Muscle of leg (tissue), 11 donors: ENCODE data around the gene PPP1R3E. TPM values are rescaled to one million over a fixed set of nuclear protein-coding genes. Genes with fewer than 3 reads are reported as not detected.
"Not testable (repeated sequence)": the region's sequence is repeated elsewhere in the genome, so short reads cannot be mapped to it uniquely, and the experiment has no call there.

Source experiments
- DNase-seq: peaks from one replicate; pipeline ENCODE4 v3.0.0; 2013
- H3K27ac ChIP-seq: one replicate; pipeline ENCODE4 v1.5.1; 2013; ENCODE audit warnings: mild to moderate bottlenecking, low read length, control low read depth
- H3K27me3 ChIP-seq: one replicate; pipeline ENCODE4 v1.6.1; 2013; ENCODE audit warnings: low read length; ENCODE audit not compliant: control insufficient read depth, insufficient read depth
- H3K36me3 ChIP-seq: one replicate; pipeline ENCODE4 v1.6.1; 2013; ENCODE audit warnings: low read length; ENCODE audit not compliant: control insufficient read depth, insufficient read depth
- H3K4me1 ChIP-seq: one replicate; pipeline ENCODE4 v1.6.1; 2013; ENCODE audit warnings: low read length; ENCODE audit not compliant: control insufficient read depth, insufficient read depth
- H3K4me3 ChIP-seq: one replicate; pipeline ENCODE4 v1.5.1; 2013; ENCODE audit warnings: low read length, control low read depth
- H3K9me3 ChIP-seq: replicated peaks from 2 replicates; pipeline ENCODE4 v1.6.1; 2013; ENCODE audit warnings: low read depth, low read length; ENCODE audit not compliant: control insufficient read depth
- WGBS: methylation state at CpG from one replicate; pipeline ENCODE4 v1.1.5; 2013; ENCODE audit warnings: missing lambda C conversion rate; ENCODE audit not compliant: insufficient coverage; 5-methylcytosine and 5-hydroxymethylcytosine counted together
- polyA plus RNA-seq, 8 donors: library from polyadenylated mRNA; unstranded; fragments of 120-200 nt; gene quantifications; one replicate each; pipeline versions ENCODE4 v1.2.1 to v1.2.3, GENCODE V29; 2013; ENCODE audit warnings: inconsistent platforms in 1 of 8, low replicate concordance in 1 of 8; ENCODE audit not compliant: insufficient read length in 8 of 8, insufficient read depth in 1 of 8
- total RNA-seq: library from RNA; stranded (reverse); fragments of 120-200 nt; gene quantifications from one replicate; pipeline ENCODE4 v1.2.4, GENCODE V29; 2013

Gene PPP1R3E
- total and polyA plus RNA-seq, 9 donors: 7.5 to 19.2 (median 12.0) TPM

- H3K36me3 ChIP-seq: peaks cover 3% of the 10 kb centered on the region
- H3K4me1 ChIP-seq: peaks cover 9% of the 10 kb centered on the region
- no peak overlapping the region for H3K27ac ChIP-seq
- no peaks in the 10 kb centered on the region for H3K27me3 ChIP-seq
- H3K4me3 ChIP-seq: no peak overlapping the region
- 100% methylated on average over 2 of the region's 6 CpGs for WGBS
- DNase-seq: no peak
- H3K9me3 ChIP-seq: no peaks in the 10 kb centered on the region
Measured at GRCh38 chr14:23281247-23281646, 21.4 kb downstream of the PPP1R3E start.

- not testable (repeated sequence) for H3K4me1 ChIP-seq, H3K27me3 ChIP-seq, H3K4me3 ChIP-seq, H3K27ac ChIP-seq, H3K36me3 ChIP-seq, DNase-seq, H3K9me3 ChIP-seq
- WGBS: no CpG with 5 or more reads among the region's 6 CpGs
Measured at GRCh38 chr14:23277928-23278327, 24.7 kb downstream of the PPP1R3E start.

- H3K27ac ChIP-seq: peak overlapping the region; percentile 29
- no peak overlapping the region for H3K4me3 ChIP-seq
- H3K27me3 ChIP-seq: no peaks in the 10 kb centered on the region
- 89% methylated on average over 3 of the region's 3 CpGs for WGBS
- H3K9me3 ChIP-seq: no peaks in the 10 kb centered on the region
- no peaks in the 10 kb centered on the region for H3K4me1 ChIP-seq
- H3K36me3 ChIP-seq: peaks cover 10% of the 10 kb centered on the region
- DNase-seq: no peak
Measured at GRCh38 chr14:23277189-23277588, 25.5 kb downstream of the PPP1R3E start.

GRCh38 chr14:23275412-23275811 lies 27.2 kb downstream of the PPP1R3E start:
- Histone ChIP-seq H3K27ac (no peak overlapping the region), H3K4me3 (no peak overlapping the region), H3K9me3 (no peaks in the 10 kb centered on the region), H3K36me3 (peaks cover 10% of the 10 kb centered on the region), H3K27me3 (no peaks in the 10 kb centered on the region), H3K4me1 (no peaks in the 10 kb centered on the region)
- no peak for DNase-seq
- WGBS: 57% methylated on average over 1 of the region's 2 CpGs

GRCh38 chr14:23269193-23269592 lies 33.5 kb downstream of the PPP1R3E start:
- Histone ChIP-seq H3K9me3 (no peaks in the 10 kb centered on the region), H3K4me3 (no peak overlapping the region), H3K36me3 (no peaks in the 10 kb centered on the region), H3K27me3 (no peaks in the 10 kb centered on the region), H3K4me1 (no peaks in the 10 kb centered on the region), H3K27ac (no peak overlapping the region)
- 100% methylated on average over 2 of the region's 7 CpGs for WGBS
- no peak for DNase-seq

GRCh38 chr14:23260849-23261248 lies 41.8 kb downstream of the PPP1R3E start:
- not testable (repeated sequence) for H3K4me1 ChIP-seq, H3K9me3 ChIP-seq, H3K36me3 ChIP-seq, H3K4me3 ChIP-seq, H3K27ac ChIP-seq, H3K27me3 ChIP-seq, DNase-seq
- 77% methylated on average over 7 of the region's 8 CpGs for WGBS

GRCh38 chr14:23259426-23259825 lies 43.2 kb downstream of the PPP1R3E start:
- no peaks in the 10 kb centered on the region for H3K36me3 ChIP-seq
- no peak overlapping the region for H3K4me3 ChIP-seq
- no peaks in the 10 kb centered on the region for H3K4me1 ChIP-seq
- no peaks in the 10 kb centered on the region for H3K27me3 ChIP-seq
- no peak overlapping the region for H3K27ac ChIP-seq
- DNase-seq: no peak
- H3K9me3 ChIP-seq: no peaks in the 10 kb centered on the region

- WGBS: 60% methylated on average over 2 of the region's 5 CpGs
- Histone ChIP-seq H3K4me3 (no peak overlapping the region), H3K27ac (no peak overlapping the region), H3K9me3 (no peaks in the 10 kb centered on the region), H3K27me3 (no peaks in the 10 kb centered on the region), H3K36me3 (no peaks in the 10 kb centered on the region), H3K4me1 (no peaks in the 10 kb centered on the region)
- DNase-seq: peak; percentile 58
Measured at GRCh38 chr14:23258256-23258655, 44.4 kb downstream of the PPP1R3E start.

- Histone ChIP-seq H3K9me3 (no peaks in the 10 kb centered on the region), H3K4me3 (no peak overlapping the region), H3K36me3 (no peaks in the 10 kb centered on the region), H3K27me3 (peaks cover 2% of the 10 kb centered on the region), H3K27ac (no peak overlapping the region), H3K4me1 (no peaks in the 10 kb centered on the region)
- DNase-seq: no peak
- 40% methylated on average over 2 of the region's 4 CpGs for WGBS
Measured at GRCh38 chr14:23252420-23253333, 50.0 kb downstream of the PPP1R3E start.

- no peaks in the 10 kb centered on the region for H3K36me3 ChIP-seq
- no peaks in the 10 kb centered on the region for H3K9me3 ChIP-seq
- no peak overlapping the region for H3K4me3 ChIP-seq
- no peak for DNase-seq
- peaks cover 2% of the 10 kb centered on the region for H3K27me3 ChIP-seq
- H3K4me1 ChIP-seq: no peaks in the 10 kb centered on the region
- no peak overlapping the region for H3K27ac ChIP-seq
- whole genome bisulfite sequencing: no CpG with 5 or more reads among the region's 3 CpGs
Measured at GRCh38 chr14:23252006-23252405, 50.7 kb downstream of the PPP1R3E start.
